Cerebellar nuclear complex (tissue), 1 donor: ENCODE results near the gene IFNGR2.
"Not testable (repeated sequence)": the region's sequence is repeated elsewhere in the genome, so short reads cannot be mapped to it uniquely, and the experiment has no call there.

Source experiments
- DNase-seq, 2 experiments: peaks; one replicate each; lab custom pipeline; 2025; lab: John Stamatoyannopoulos, UW

Gene IFNGR2

GRCh38 chr21:33402001-33402979 is 923 bp upstream of the IFNGR2 start:
- DNase-seq, result no peak

GRCh38 chr21:33403786-33404585 is 773 bp downstream of the IFNGR2 start:
- DNase-seq, result peak in 1 of 2 experiments; percentile 32

- no peak for DNase-seq
Observed at GRCh38 chr21:33406493-33406892, 3.3 kb downstream of the IFNGR2 start.

DNA sequence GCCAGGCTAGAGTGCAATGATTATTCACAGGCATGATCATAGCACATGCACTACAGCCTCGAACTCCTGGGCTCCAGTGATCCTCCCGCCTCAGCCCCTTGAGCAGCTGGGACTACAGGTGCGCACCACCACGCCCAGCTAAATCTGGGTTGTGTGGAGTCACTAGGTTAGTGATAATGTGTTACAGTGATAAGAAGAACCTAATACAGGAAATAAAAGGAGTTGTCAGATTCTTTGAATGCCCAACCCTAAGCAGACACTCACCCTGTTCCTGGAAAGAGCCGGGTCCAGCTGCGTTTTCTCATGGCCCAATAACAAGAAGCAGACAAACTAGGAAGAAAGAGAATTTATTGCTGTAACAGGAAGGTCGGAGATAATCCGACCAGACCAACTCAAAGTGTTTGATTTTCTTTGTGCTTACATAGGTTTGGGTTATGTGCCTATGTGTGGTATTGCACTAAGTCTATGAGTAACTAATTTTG is 8.8 kb downstream of the IFNGR2 start:
- no peak for DNase-seq

DNA sequence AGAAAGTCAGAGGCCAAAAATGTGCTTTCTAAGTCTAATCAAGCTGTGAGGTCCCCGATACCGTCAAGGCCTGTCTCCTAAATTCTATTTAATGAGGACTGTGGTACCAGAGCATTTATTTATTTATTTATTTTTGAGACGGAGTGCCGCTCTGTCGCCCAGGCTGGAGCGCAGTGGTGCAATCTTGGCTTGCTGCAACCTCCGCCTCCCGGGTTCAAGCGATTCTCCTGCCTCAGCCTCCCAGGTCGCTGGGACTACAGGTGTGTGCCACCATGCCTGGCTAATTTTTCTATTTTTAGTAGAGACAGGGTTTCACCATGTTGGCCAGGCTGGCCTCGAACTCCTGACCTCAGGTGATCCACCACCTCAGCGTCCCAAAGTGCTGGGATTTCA is 9.2 kb downstream of the IFNGR2 start:
- DNase-seq, result not testable (repeated sequence)

DNA sequence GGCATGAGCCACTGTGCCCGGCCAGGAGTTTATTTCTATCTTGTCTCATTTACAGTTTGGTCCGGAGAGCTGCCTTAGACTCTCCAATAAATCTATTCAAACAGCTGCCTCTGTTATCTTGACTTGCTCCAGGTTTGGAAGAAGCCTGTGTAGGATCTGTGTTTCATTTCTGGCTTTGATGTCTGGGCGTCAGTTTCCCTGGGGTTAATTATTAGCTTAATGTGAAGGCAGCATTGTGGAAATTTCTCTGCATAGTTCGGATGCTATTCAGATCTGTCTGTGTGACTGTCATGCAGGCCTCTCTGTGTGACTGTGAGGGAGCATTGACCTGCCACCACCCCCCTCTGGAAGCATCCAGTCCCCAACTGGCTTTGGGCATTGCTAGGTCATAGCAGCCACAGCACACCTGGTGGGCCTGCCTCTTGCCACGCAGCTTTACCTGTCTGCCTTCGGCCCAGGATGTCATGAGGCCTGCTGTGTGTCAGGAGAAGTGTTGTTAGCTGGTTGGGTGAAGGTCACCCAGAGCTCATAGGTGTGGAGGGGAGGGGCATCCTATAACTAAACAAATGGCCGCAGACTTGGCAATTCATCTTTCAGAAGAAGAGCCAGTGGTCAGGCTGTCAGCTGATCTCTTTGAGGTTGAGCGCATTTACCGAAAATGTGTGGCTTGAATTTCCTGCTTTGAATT is 9.8 kb downstream of the IFNGR2 start:
- no peak for DNase-seq

DNA sequence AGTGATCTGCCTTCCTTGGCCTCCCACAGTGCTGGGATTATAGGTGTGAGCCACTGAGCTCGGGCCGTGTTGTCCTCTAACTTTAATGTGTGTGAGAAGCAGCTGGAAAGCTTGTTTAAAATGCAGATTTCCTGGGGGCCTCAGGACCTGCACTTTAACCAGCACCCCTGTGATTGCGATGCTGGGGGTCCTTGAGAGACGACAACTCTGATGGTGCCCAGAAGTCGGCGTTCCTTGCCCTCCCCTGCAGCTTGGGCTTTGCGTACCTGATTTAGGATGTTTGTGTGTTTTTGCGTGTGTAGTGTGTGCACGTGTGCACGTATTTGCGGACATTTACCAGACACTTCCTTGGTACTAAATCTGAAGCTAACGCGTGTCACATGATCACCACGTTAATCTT is 10.9 kb downstream of the IFNGR2 start:
- no peak for DNase-seq

- no peak for DNase-seq
Observed at GRCh38 chr21:33414926-33415325, 11.7 kb downstream of the IFNGR2 start.

DNA sequence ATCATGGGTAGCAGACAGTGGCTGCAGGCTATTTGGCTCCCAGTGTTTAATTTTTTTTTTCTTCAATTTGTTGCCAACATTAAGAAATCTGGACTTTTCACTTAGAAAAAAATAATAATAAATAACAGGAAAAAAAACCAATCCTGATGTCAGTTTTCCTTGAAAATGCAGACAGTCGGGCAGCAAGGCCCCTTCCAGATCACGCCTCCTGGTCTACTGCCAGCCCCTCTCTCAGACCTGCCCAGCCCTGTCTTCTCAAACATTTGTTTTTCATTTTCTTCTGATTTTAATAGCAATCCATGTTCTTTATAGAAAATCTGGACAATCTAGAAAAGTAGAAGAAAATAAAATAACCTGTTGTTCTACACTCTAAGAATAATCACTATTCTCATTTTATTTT is 15.5 kb downstream of the IFNGR2 start:
- no peak for DNase-seq

GRCh38 chr21:33419538-33420123 is 16.4 kb downstream of the IFNGR2 start:
- no peak for DNase-seq

GRCh38 chr21:33421713-33422393 is 18.6 kb downstream of the IFNGR2 start:
- no peak for DNase-seq

GRCh38 chr21:33424214-33424613 is 21.0 kb downstream of the IFNGR2 start:
- DNase-seq, result no peak

DNA sequence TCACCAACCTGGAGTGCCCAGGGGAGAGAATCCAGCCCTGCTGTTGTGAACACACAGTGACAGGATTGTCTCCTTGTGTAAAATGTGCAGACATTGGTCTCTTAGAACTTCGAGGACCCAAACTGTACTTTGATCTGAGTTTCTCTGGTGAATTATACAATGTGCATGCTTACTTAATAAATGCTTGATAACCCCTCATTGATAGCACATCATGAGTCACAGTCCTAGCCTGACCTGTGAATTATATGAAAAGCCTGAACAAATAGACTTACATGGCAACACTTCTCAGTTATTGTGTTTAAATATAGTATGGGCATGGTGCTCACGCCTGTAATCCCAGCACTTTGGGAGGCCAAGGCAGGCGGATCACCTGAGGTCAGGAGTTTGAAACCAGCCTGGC is 22.6 kb downstream of the IFNGR2 start:
- DNase-seq, result no peak

GRCh38 chr21:33427051-33427450 is 23.8 kb downstream of the IFNGR2 start:
- no peak for DNase-seq

GRCh38 chr21:33428669-33429068 is 25.5 kb downstream of the IFNGR2 start:
- no peak for DNase-seq

GRCh38 chr21:33430858-33431257 is 27.6 kb downstream of the IFNGR2 start:
- DNase-seq, result no peak

DNA sequence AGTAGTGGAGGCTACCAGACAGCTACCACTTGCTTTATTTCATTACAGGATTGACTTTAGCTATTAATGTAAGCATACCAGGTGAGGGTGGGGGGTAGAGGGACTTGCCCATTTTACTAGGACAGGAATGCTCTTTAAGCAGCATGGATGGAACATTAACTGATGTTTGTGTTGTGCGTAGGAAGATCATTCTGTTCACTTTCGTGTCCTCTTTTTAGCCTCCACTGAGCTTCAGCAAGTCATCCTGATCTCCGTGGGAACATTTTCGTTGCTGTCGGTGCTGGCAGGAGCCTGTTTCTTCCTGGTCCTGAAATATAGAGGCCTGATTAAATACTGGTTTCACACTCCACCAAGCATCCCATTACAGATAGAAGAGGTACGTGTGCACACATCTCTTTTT is 29.3 kb downstream of the IFNGR2 start:
- no peak for DNase-seq

- no peak for DNase-seq
Observed at GRCh38 chr21:33433001-33433400, 29.8 kb downstream of the IFNGR2 start.

DNA sequence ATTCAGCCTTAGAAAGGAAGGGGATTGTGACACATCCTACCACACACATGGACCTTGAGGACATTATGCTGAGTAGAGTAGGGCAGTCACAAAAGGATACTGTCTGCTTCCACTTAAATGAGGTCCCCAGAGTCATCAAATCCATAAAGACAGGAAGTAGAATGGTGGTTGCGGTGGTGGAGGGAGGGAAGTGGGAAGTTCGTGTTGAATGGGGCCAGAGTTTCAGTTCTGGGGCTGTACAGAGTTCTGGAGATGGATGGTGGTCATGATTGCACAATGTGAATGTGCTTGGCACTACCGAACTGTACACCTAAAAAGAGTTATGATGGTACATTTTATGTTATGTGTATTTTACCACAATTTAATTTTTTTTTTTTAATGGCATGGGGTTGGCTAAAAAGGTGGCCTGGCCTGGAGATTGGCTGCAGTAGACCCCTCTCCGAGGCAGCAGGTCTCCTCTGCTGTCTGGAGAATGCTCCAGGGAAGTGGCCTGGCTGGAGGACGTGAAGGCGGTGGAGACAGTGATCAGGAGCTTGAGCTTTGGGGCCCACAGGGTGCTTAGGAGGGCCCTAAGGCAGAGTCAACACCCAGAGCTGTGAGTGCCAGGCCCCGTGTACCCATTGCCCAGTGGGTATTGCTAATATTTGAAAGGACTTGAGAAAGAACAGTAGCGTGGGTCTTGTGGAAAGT is 30.4 kb downstream of the IFNGR2 start:
- no peak for DNase-seq

- DNase-seq, result no peak
Observed at GRCh38 chr21:33434770-33435360, 31.7 kb downstream of the IFNGR2 start.
